ENCODE data around the gene HPCAL4.

Gene HPCAL4

GRCh38 chr1:39701049-39701439 is 9.8 kb upstream of the HPCAL4 start:
- no peak for DNase-seq (ENCODE audit: low read depth in 1 of 2, low spot score in 1 of 2)

GRCh38 chr1:39700348-39700747 is 9.1 kb upstream of the HPCAL4 start:
- no peak for DNase-seq (ENCODE audit: low read depth in 1 of 2, low spot score in 1 of 2)

- no peak for DNase-seq (ENCODE audit: low read depth in 1 of 2, low spot score in 1 of 2)
These were observed 8.2 kb upstream of the HPCAL4 start for GRCh38 chr1:39699419-39699818.

GRCh38 chr1:39698568-39698967 is 7.3 kb upstream of the HPCAL4 start:
- DNase-seq (ENCODE audit: low read depth in 1 of 2, low spot score in 1 of 2), result no peak

- no peak for DNase-seq (ENCODE audit: low read depth in 1 of 2, low spot score in 1 of 2)
These were observed 5.2 kb upstream of the HPCAL4 start for GRCh38 chr1:39696448-39696847.

GRCh38 chr1:39695016-39695415 is 3.8 kb upstream of the HPCAL4 start:
- no peak for DNase-seq (ENCODE audit: low read depth in 1 of 2, low spot score in 1 of 2)

- DNase-seq (ENCODE audit: low read depth in 1 of 2, low spot score in 1 of 2), result no peak
These were observed 2.8 kb upstream of the HPCAL4 start for GRCh38 chr1:39694026-39694425.

GRCh38 chr1:39692152-39693074 is 1.2 kb upstream of the HPCAL4 start:
- no peak for DNase-seq (ENCODE audit: low read depth in 1 of 2, low spot score in 1 of 2)

GRCh38 chr1:39690794-39691382 is 345 bp downstream of the HPCAL4 start:
- no peak for DNase-seq (ENCODE audit: low read depth in 1 of 2, low spot score in 1 of 2)

GRCh38 chr1:39690225-39690624 is 1.0 kb downstream of the HPCAL4 start:
- DNase-seq (ENCODE audit: low read depth in 1 of 2, low spot score in 1 of 2), result no peak

GRCh38 chr1:39689635-39690034 is 1.6 kb downstream of the HPCAL4 start:
- no peak for DNase-seq (ENCODE audit: low read depth in 1 of 2, low spot score in 1 of 2)

- no peak for DNase-seq (ENCODE audit: low read depth in 1 of 2, low spot score in 1 of 2)
These were observed 2.0 kb downstream of the HPCAL4 start for GRCh38 chr1:39689214-39689613.

GRCh38 chr1:39688706-39689105 is 2.5 kb downstream of the HPCAL4 start:
- DNase-seq (ENCODE audit: low read depth in 1 of 2, low spot score in 1 of 2), result no peak

- DNase-seq (ENCODE audit: low read depth in 1 of 2, low spot score in 1 of 2), result no peak
These were observed 4.0 kb downstream of the HPCAL4 start for GRCh38 chr1:39687243-39687642.

GRCh38 chr1:39685071-39685470 is 6.2 kb downstream of the HPCAL4 start:
- no peak for DNase-seq (ENCODE audit: low read depth in 1 of 2, low spot score in 1 of 2)

- no peak for DNase-seq (ENCODE audit: low read depth in 1 of 2, low spot score in 1 of 2)
These were observed 6.9 kb downstream of the HPCAL4 start for GRCh38 chr1:39684313-39684664.

- DNase-seq (ENCODE audit: low read depth in 1 of 2, low spot score in 1 of 2), result no peak
These were observed 7.5 kb downstream of the HPCAL4 start for GRCh38 chr1:39683591-39684312.

- no peak for DNase-seq (ENCODE audit: low read depth in 1 of 2, low spot score in 1 of 2)
These were observed 9.2 kb downstream of the HPCAL4 start for GRCh38 chr1:39681999-39682398.

- DNase-seq (ENCODE audit: low read depth in 1 of 2, low spot score in 1 of 2), result no peak
These were observed 9.9 kb downstream of the HPCAL4 start for GRCh38 chr1:39681294-39681693.

- DNase-seq (ENCODE audit: low read depth in 1 of 2, low spot score in 1 of 2), result no peak
These were observed 10.5 kb downstream of the HPCAL4 start for GRCh38 chr1:39680751-39681150.

- DNase-seq (ENCODE audit: low read depth in 1 of 2, low spot score in 1 of 2), result no peak
These were observed 11.4 kb downstream of the HPCAL4 start for GRCh38 chr1:39679821-39680220.

- DNase-seq (ENCODE audit: low read depth in 1 of 2, low spot score in 1 of 2), result no peak
These were observed 12.3 kb downstream of the HPCAL4 start for GRCh38 chr1:39678889-39679288.

Data from activated CD4-positive, alpha-beta T cell treated with anti-CD3 and anti-CD28 coated beads, Interleukin-2, amount 50 U/mL, for 24 hours (primary cell).